Neural progenitor cell (in vitro differentiated cells): ENCODE data around the gene ADGRD2. TPM values are rescaled to one million over a fixed set of nuclear protein-coding genes. Genes with fewer than 3 reads are reported as not detected.

Source experiments
- DNase-seq: peaks from one replicate; pipeline ENCODE4 v3.0.0-alpha.2; 2016; ENCODE audit warnings: low spot score
- H2AFZ ChIP-seq: fragments of 200-600 bp; sonication (generic); replicated peaks from 2 replicates; pipeline ENCODE4 v1.6.1; 2016; ENCODE audit warnings: antibody characterized with exemption
- H3F3A ChIP-seq: fragments of 200-600 bp; sonication (generic); 2 replicates; pipeline ENCODE4 v1.6.1; 2016; ENCODE audit warnings: antibody characterized with exemption, low read depth
- H3K27ac ChIP-seq: fragments of 200-600 bp; sonication (generic); 2 replicates; pipeline ENCODE4 v1.5.1; 2016; ENCODE audit warnings: mild to moderate bottlenecking
- H3K27me3 ChIP-seq: fragments of 200-600 bp; sonication (generic); 2 replicates; pipeline ENCODE4 v1.6.1; 2016; ENCODE audit warnings: mild to moderate bottlenecking, moderate library complexity
- H3K36me3 ChIP-seq: fragments of 200-600 bp; sonication (generic); 2 replicates; pipeline ENCODE4 v1.5.1; 2016
- H3K4me1 ChIP-seq: fragments of 200-600 bp; sonication (generic); 2 replicates; pipeline ENCODE4 v1.6.1; 2016; ENCODE audit warnings: mixed run types
- H3K4me2 ChIP-seq: fragments of 200-600 bp; sonication (generic); 2 replicates; pipeline ENCODE4 v1.6.1; 2016
- H3K4me3 ChIP-seq: fragments of 200-600 bp; sonication (generic); 2 replicates; pipeline ENCODE4 v1.5.1; 2016
- H3K79me2 ChIP-seq: fragments of 200-600 bp; sonication (generic); 2 replicates; pipeline ENCODE4 v1.6.1; 2016; ENCODE audit warnings: low read depth
- H3K9ac ChIP-seq: fragments of 200-600 bp; sonication (generic); 2 replicates; pipeline ENCODE4 v1.6.1; 2016
- H3K9me3 ChIP-seq: fragments of 200-600 bp; sonication (generic); 2 replicates; pipeline ENCODE4 v1.5.1; 2016; ENCODE audit warnings: low read depth
- H4K20me1 ChIP-seq: fragments of 200-600 bp; sonication (generic); 2 replicates; pipeline ENCODE4 v1.6.1; 2016; ENCODE audit warnings: low read depth
- H3K27ac Mint-ChIP-seq: 3 replicates; pipeline ENCODE4 v1.8.0; 2021; ENCODE audit warnings: mixed read lengths
- H3K27me3 Mint-ChIP-seq: 2 replicates; pipeline ENCODE4 v1.8.0; 2022; ENCODE audit warnings: low read depth, mild to moderate bottlenecking, inconsistent platforms, moderate library complexity, mixed read lengths; ENCODE audit not compliant: insufficient read depth
- H3K36me3 Mint-ChIP-seq: 3 replicates; pipeline ENCODE4 v1.8.0; 2021; ENCODE audit warnings: mixed read lengths
- H3K4me1 Mint-ChIP-seq: 3 replicates; pipeline ENCODE4 v1.8.0; 2021; ENCODE audit warnings: mixed read lengths
- H3K4me3 Mint-ChIP-seq: 3 replicates; pipeline ENCODE4 v1.8.0; 2021; ENCODE audit warnings: mild to moderate bottlenecking, moderate library complexity, mixed read lengths
- H3K9me3 Mint-ChIP-seq: 3 replicates; pipeline ENCODE4 v1.8.0; 2020; ENCODE audit warnings: mixed read lengths
- CTCF ChIP-seq: fragments of 200-600 bp; sonication (generic); IDR thresholded peaks from 2 replicates; pipeline ENCODE4 v1.5.1; 2017; ENCODE audit warnings: antibody characterized with exemption, mild to moderate bottlenecking
- EZH2 ChIP-seq: fragments of 200-600 bp; sonication (generic); IDR thresholded peaks from 2 replicates; pipeline ENCODE4 v1.6.1; 2017; ENCODE audit warnings: antibody characterized with exemption, mild to moderate bottlenecking, moderate library complexity
- EZH2phosphoT487 ChIP-seq: fragments of 200-600 bp; sonication (generic); IDR thresholded peaks from 2 replicates; pipeline ENCODE4 v1.6.1; 2017; ENCODE audit warnings: antibody characterized with exemption
- total RNA-seq: library from RNA; depleted of rRNA; stranded (reverse); fragments of >200 nt; gene quantifications from 2 replicates; pipeline ENCODE4 v1.2.3, GENCODE V29; 2015; ENCODE audit warnings: low replicate concordance

Gene ADGRD2
- total RNA-seq, 1 donor from 2014 or later, result 0.13 TPM

- Histone ChIP-seq H3K4me2 (no peak overlapping the region), H2AFZ (no peak overlapping the region), H3K9me3 (no peaks in the 10 kb centered on the region), H3K9ac (no peak overlapping the region), H3K36me3 (no peaks in the 10 kb centered on the region), H3K4me3 (no peak overlapping the region), H3K27ac (no peak overlapping the region), H3F3A (peaks cover 19% of the 10 kb centered on the region), H3K4me1 (peaks cover 6% of the 10 kb centered on the region), H3K27me3 (peaks cover 75% of the 10 kb centered on the region), H4K20me1 (no peaks in the 10 kb centered on the region), H3K79me2 (no peaks in the 10 kb centered on the region)
- H3K4me1 Mint-ChIP-seq, result peaks cover 14% of the 10 kb centered on the region
- TF ChIP-seq EZH2 (no peak), CTCF (no peak), EZH2phosphoT487 (no peak)
- no peaks in the 10 kb centered on the region for H3K36me3 Mint-ChIP-seq
- no peak overlapping the region for H3K27ac Mint-ChIP-seq
- peak overlapping the region; percentile 43 for H3K4me3 Mint-ChIP-seq
- H3K9me3 Mint-ChIP-seq, result no peaks in the 10 kb centered on the region
- no peak for DNase-seq
- H3K27me3 Mint-ChIP-seq, result peaks cover 40% of the 10 kb centered on the region
Measured at GRCh38 chr9:124501771-124502320, 51.6 kb downstream of the ADGRD2 start.

GRCh38 chr9:124502711-124503702 lies 52.8 kb downstream of the ADGRD2 start:
- no peaks in the 10 kb centered on the region for H3K9me3 Mint-ChIP-seq

More at GRCh38 chr9:124502711-124503702, 52.8 kb downstream of the ADGRD2 start:
- Histone ChIP-seq H3K27me3 (peaks cover 75% of the 10 kb centered on the region), H3K79me2 (no peaks in the 10 kb centered on the region), H3K4me2 (peak overlapping the region; percentile 71), H3K27ac (no peak overlapping the region), H4K20me1 (no peaks in the 10 kb centered on the region), H3K36me3 (no peaks in the 10 kb centered on the region), H2AFZ (peak overlapping the region; percentile 75), H3F3A (peaks cover 19% of the 10 kb centered on the region), H3K9me3 (no peaks in the 10 kb centered on the region), H3K4me3 (peak overlapping the region; percentile 35), H3K9ac (no peak overlapping the region), H3K4me1 (peaks cover 6% of the 10 kb centered on the region)
- H3K4me1 Mint-ChIP-seq, result peaks cover 9% of the 10 kb centered on the region
- peaks cover 37% of the 10 kb centered on the region for H3K27me3 Mint-ChIP-seq
- DNase-seq, result peak; percentile 64
- TF ChIP-seq EZH2phosphoT487, result peak; percentile 23
- TF ChIP-seq CTCF, result no peak
- no peaks in the 10 kb centered on the region for H3K36me3 Mint-ChIP-seq
- H3K4me3 Mint-ChIP-seq, result peak overlapping the region; percentile 71
- H3K27ac Mint-ChIP-seq, result no peak overlapping the region
